HG03520 (cell line): ENCODE measurements around the gene DYRK2.
"Not testable (repeated sequence)": the region's sequence is repeated elsewhere in the genome, so short reads cannot be mapped to it uniquely, and the experiment has no call there.

Source experiments
- ATAC-seq: cut with Tn5 transposase; IDR thresholded peaks from one replicate; pipeline ENCODE4 v1.9.1; 2021; ENCODE audit warnings: mild to moderate bottlenecking, moderate library complexity; ENCODE audit not compliant: unreplicated experiment

Gene DYRK2

GRCh38 chr12:67669934-67670631 is 21.5 kb downstream of the DYRK2 start:
- ATAC-seq: no peak

GRCh38 chr12:67671419-67671818 is 22.9 kb downstream of the DYRK2 start:
- ATAC-seq: no peak

- no peak for ATAC-seq
Observed at GRCh38 chr12:67671892-67672291, 23.3 kb downstream of the DYRK2 start.

GRCh38 chr12:67672507-67672906 is 24.0 kb downstream of the DYRK2 start:
- ATAC-seq: not testable (repeated sequence)

- ATAC-seq: not testable (repeated sequence)
Observed at GRCh38 chr12:67673509-67673908, 25.0 kb downstream of the DYRK2 start.

GRCh38 chr12:67674417-67674816 is 25.9 kb downstream of the DYRK2 start:
- ATAC-seq: no peak

- no peak for ATAC-seq
Observed at GRCh38 chr12:67676624-67677023, 28.1 kb downstream of the DYRK2 start.

- no peak for ATAC-seq
Observed at GRCh38 chr12:67677166-67677565, 28.6 kb downstream of the DYRK2 start.

- ATAC-seq: no peak
Observed at GRCh38 chr12:67681105-67681778, 32.7 kb downstream of the DYRK2 start.

- no peak for ATAC-seq
Observed at GRCh38 chr12:67681941-67682620, 33.5 kb downstream of the DYRK2 start.

GRCh38 chr12:67689385-67689784 is 40.8 kb downstream of the DYRK2 start:
- ATAC-seq: no peak

GRCh38 chr12:67690656-67691055 is 42.1 kb downstream of the DYRK2 start:
- ATAC-seq: no peak

- no peak for ATAC-seq
Observed at GRCh38 chr12:67691220-67691619, 42.7 kb downstream of the DYRK2 start.

GRCh38 chr12:67692135-67692534 is 43.6 kb downstream of the DYRK2 start:
- no peak for ATAC-seq

- ATAC-seq: peak; percentile 61
Observed at GRCh38 chr12:67692966-67693365, 44.4 kb downstream of the DYRK2 start.

- ATAC-seq: no peak
Observed at GRCh38 chr12:67693894-67694293, 45.3 kb downstream of the DYRK2 start.

- no peak for ATAC-seq
Observed at GRCh38 chr12:67694306-67694900, 45.9 kb downstream of the DYRK2 start.

GRCh38 chr12:67695974-67696373 is 47.4 kb downstream of the DYRK2 start:
- ATAC-seq: no peak

- no peak for ATAC-seq
Observed at GRCh38 chr12:67697443-67697842, 48.9 kb downstream of the DYRK2 start.

GRCh38 chr12:67697967-67698366 is 49.4 kb downstream of the DYRK2 start:
- ATAC-seq: no peak
